K562 (cell line): ENCODE data around the gene DOK3. TPM values are rescaled to one million over a fixed set of nuclear protein-coding genes. Genes with fewer than 3 reads are reported as not detected.
A peak's percentile ranks its signal among the peaks of the same experiment; 100 is the strongest.

Source experiments
- HDAC3 ChIP-seq: fragments of 450-650 bp; IDR thresholded peaks from 2 replicates; pipeline ENCODE4 v1.6.1; 2018; ENCODE audit warnings: borderline replicate concordance, mild to moderate bottlenecking, moderate library complexity; ENCODE audit not compliant: partially characterized antibody
- NR4A1 ChIP-seq, 2 experiments: fragments of 250-450 bp in 1 of 2; fragments of 450-650 bp in 1 of 2; sonication (Bioruptor Pico) in 1 of 2; IDR thresholded peaks; 2 replicates each; pipeline versions ENCODE4 v1.4.0 to v1.6.1; 2016 to 2020; ENCODE audit warnings: mild to moderate bottlenecking in 2 of 2, missing compliant biosample characterization in 1 of 2, missing genetic modification characterization in 1 of 2, moderate library complexity in 1 of 2
- RBM17 ChIP-seq: fragments of 200-400 bp; formaldehyde crosslinking; IDR thresholded peaks from 2 replicates; pipeline ENCODE4 v1.6.1; 2017; ENCODE audit warnings: low read depth, mild to moderate bottlenecking, low read length, borderline replicate concordance
- RBM34 ChIP-seq: fragments of 200-400 bp; formaldehyde crosslinking; IDR thresholded peaks from 2 replicates; pipeline ENCODE4 v1.6.1; 2018; ENCODE audit warnings: low read length, borderline replicate concordance; ENCODE audit not compliant: insufficient read depth
- SAP30 ChIP-seq: fragments of 200-600 bp; sonication (generic); IDR thresholded peaks from 2 replicates; pipeline ENCODE4 v1.6.1; 2012; ENCODE audit warnings: borderline replicate concordance, low read depth, mild to moderate bottlenecking, moderate library complexity, low read length, control low read depth, inconsistent platforms; ENCODE audit not compliant: insufficient read depth, poor library complexity, severe bottlenecking
- ZNF282 ChIP-seq: sonication (generic); formaldehyde crosslinking; IDR thresholded peaks from 2 replicates; pipeline ENCODE4 v1.8.1; 2023; ENCODE audit warnings: missing genetic modification reagents
- ZNF354B ChIP-seq: fragments of 250-450 bp; sonication (Bioruptor Pico); IDR thresholded peaks from 2 replicates; pipeline ENCODE4 v1.4.0; 2020
- ZNF384 ChIP-seq: IDR thresholded peaks from 2 replicates; pipeline ENCODE4 v1.6.1; 2012; ENCODE audit warnings: low read depth, low read length, improper control_type of control experiment
- ZNF436 ChIP-seq: fragments of 250-450, 450-650 bp; sonication (Bioruptor Pico); formaldehyde crosslinking; IDR thresholded peaks from 2 replicates; pipeline ENCODE4 v1.7.0; 2020; ENCODE audit warnings: mild to moderate bottlenecking
- polyA plus RNA-seq, 8 experiments: library from polyadenylated mRNA; depleted of rRNA in 4 of 8; stranded (reverse) in 5 of 8; unstranded in 3 of 8; fragments of >200 nt; fragmentation: Nextera tagmentation in 2 of 8; fragmentation: Illumina TruSeq in 1 of 8; extraction: Ambion mirVana in 2 of 8; extraction: Trizol in 1 of 8; gene quantifications; 2 replicates each; pipeline versions ENCODE4 v1.2.1 to v1.2.3, GENCODE V29; 2011 to 2014; ENCODE audit warnings: inconsistent platforms in 1 of 8, missing spikeins in 1 of 8
- total RNA-seq, 7 experiments: library from RNA; depleted of rRNA in 6 of 7; stranded (reverse); fragments of >200 nt in 6 of 7; fragmentation: Illumina TruSeq in 2 of 7; extraction: Trizol in 2 of 7; gene quantifications; 2 replicates each; pipeline versions ENCODE4 v1.2.1 to v1.2.3, GENCODE V29; 2011 to 2021; ENCODE audit warnings: low replicate concordance in 1 of 7
- TF ChIP-seq, protein P1 (sequence below): sonication (generic); formaldehyde crosslinking; IDR thresholded peaks from 2 replicates; pipeline ENCODE4 v1.8.1; 2022; ENCODE audit warnings: missing genetic modification reagents
- TF ChIP-seq, protein P2 (sequence below), 2 experiments: IDR thresholded peaks; 2 replicates each; pipeline ENCODE4 v1.6.1; 2011; ENCODE audit warnings: borderline replicate concordance in 1 of 2, control low read depth in 1 of 2, low read depth in 1 of 2, low read length in 1 of 2, mild to moderate bottlenecking in 1 of 2, mixed read lengths in 1 of 2, moderate library complexity in 1 of 2; ENCODE audit not compliant: insufficient read depth in 1 of 2, insufficient read length in 1 of 2, poor library complexity in 1 of 2, severe bottlenecking in 1 of 2; ENCODE audit errors: extremely low read depth in 1 of 2
- TF ChIP-seq, protein P3 (sequence below), 2 experiments: fragments of 450-650 bp in 1 of 2; sonication (generic) in 1 of 2; formaldehyde crosslinking in 1 of 2; IDR thresholded peaks; 2 replicates each; pipeline versions ENCODE4 v1.7.1 to v1.9.0; 2016 to 2022; ENCODE audit warnings: inconsistent platforms in 1 of 2, mild to moderate bottlenecking in 1 of 2, missing genetic modification reagents in 1 of 2

Gene DOK3
- total and polyA plus RNA-seq, 9 of the 15 experiments (the other 6 are each of a cell fraction or from before 2014, with no cell fraction given) = 1.3 to 23.0 (median 8.0) TPM

GRCh38 chr5:177496727-177497291 is 12.8 kb downstream of the DOK3 start (continued):
- TF ChIP-seq, protein P1, sequence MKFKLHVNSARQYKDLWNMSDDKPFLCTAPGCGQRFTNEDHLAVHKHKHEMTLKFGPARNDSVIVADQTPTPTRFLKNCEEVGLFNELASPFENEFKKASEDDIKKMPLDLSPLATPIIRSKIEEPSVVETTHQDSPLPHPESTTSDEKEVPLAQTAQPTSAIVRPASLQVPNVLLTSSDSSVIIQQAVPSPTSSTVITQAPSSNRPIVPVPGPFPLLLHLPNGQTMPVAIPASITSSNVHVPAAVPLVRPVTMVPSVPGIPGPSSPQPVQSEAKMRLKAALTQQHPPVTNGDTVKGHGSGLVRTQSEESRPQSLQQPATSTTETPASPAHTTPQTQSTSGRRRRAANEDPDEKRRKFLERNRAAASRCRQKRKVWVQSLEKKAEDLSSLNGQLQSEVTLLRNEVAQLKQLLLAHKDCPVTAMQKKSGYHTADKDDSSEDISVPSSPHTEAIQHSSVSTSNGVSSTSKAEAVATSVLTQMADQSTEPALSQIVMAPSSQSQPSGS = no peak
- TF ChIP-seq, protein P2, sequence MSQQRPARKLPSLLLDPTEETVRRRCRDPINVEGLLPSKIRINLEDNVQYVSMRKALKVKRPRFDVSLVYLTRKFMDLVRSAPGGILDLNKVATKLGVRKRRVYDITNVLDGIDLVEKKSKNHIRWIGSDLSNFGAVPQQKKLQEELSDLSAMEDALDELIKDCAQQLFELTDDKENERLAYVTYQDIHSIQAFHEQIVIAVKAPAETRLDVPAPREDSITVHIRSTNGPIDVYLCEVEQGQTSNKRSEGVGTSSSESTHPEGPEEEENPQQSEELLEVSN (IDR thresholded peaks at IDR 0.05; ENCODE audit: borderline replicate concordance in 1 of 2, extremely low read depth in 1 of 2, insufficient read depth in 1 of 2, insufficient read length in 1 of 2, low read depth in 1 of 2, low read length in 1 of 2, poor library complexity in 1 of 2, severe bottlenecking in 1 of 2) = no peak
- no peak for TF ChIP-seq HDAC3
- TF ChIP-seq ZNF384 = no peak
- no peak for TF ChIP-seq ZNF282
- TF ChIP-seq, protein P3, sequence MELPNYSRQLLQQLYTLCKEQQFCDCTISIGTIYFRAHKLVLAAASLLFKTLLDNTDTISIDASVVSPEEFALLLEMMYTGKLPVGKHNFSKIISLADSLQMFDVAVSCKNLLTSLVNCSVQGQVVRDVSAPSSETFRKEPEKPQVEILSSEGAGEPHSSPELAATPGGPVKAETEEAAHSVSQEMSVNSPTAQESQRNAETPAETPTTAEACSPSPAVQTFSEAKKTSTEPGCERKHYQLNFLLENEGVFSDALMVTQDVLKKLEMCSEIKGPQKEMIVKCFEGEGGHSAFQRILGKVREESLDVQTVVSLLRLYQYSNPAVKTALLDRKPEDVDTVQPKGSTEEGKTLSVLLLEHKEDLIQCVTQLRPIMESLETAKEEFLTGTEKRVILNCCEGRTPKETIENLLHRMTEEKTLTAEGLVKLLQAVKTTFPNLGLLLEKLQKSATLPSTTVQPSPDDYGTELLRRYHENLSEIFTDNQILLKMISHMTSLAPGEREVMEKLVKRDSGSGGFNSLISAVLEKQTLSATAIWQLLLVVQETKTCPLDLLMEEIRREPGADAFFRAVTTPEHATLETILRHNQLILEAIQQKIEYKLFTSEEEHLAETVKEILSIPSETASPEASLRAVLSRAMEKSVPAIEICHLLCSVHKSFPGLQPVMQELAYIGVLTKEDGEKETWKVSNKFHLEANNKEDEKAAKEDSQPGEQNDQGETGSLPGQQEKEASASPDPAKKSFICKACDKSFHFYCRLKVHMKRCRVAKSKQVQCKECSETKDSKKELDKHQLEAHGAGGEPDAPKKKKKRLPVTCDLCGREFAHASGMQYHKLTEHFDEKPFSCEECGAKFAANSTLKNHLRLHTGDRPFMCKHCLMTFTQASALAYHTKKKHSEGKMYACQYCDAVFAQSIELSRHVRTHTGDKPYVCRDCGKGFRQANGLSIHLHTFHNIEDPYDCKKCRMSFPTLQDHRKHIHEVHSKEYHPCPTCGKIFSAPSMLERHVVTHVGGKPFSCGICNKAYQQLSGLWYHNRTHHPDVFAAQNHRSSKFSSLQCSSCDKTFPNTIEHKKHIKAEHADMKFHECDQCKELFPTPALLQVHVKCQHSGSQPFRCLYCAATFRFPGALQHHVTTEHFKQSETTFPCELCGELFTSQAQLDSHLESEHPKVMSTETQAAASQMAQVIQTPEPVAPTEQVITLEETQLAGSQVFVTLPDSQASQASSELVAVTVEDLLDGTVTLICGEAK (IDR thresholded peaks at IDR 0.05) = peak; percentile 2; the same call in 1 of the 2 replicates
- TF ChIP-seq, protein P3 (CRISPR knock-in tag; IDR thresholded peaks at IDR 0.05) = no peak
- TF ChIP-seq ZNF354B (CRISPR knock-in tag) = no peak
- no peak for TF ChIP-seq ZNF436
- TF ChIP-seq NR4A1 (CRISPR knock-in tag; IDR thresholded peaks at IDR 0.05) = no peak
- TF ChIP-seq NR4A1 (tag; IDR thresholded peaks at IDR 0.05) = no peak
- no peak for TF ChIP-seq RBM34
- no peak for TF ChIP-seq RBM17
- no peak for TF ChIP-seq SAP30
